Myocyte (in vitro differentiated cells): ENCODE results near the gene CFHR2. TPM values are rescaled to one million over a fixed set of nuclear protein-coding genes. Genes with fewer than 3 reads are reported as not detected.

ENCODE experiments used
- DNase-seq: peaks from one replicate; pipeline ENCODE4 v3.0.0-alpha.2; 2012; ENCODE audit warnings: low read depth
- total RNA-seq: library from RNA; depleted of rRNA; stranded (reverse); fragments of >200 nt; gene quantifications from 2 replicates; pipeline ENCODE4 v1.2.3, GENCODE V29; 2014

CFHR2 gene
- total RNA-seq, 1 donor from 2014 or later = not detected

DNA sequence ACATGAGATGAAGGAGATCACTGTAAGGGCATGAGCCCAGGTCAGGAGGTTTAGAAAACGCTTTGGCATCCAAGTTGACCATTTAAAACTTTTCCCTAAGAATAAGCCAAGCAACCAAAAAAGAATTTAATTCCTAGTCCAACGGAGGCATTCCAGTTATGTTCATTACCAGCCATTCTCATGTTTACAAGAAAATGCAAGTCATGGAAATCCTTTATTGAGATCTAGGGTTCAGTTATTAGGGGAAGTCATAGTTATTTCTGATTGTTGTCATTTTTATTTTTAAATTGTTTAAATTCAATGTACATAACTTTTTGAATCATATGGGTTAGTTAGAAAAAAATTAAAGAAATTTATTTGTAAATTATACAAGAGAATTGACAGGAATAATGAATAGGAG is 58.3 kb downstream of the CFHR2 start:
- DNase-seq = no peak

DNA sequence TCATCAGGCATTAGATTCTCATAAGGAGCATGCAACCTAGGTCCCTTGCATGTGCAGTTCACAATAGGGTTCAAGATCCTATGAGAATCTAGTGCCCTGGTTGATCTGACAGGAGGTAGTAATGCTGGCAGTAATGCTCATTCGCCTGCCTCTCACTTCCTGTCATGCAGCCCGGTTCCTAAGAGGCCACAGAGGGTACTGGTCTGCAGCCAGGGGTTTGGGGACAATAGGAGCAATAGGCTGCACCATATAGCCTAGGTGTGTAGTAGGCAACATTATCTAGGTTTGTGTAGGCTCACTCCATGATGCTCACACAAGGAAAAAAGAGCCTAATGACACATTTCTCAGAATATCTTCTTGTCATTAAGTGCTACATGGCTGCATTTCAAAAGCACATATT is 59.6 kb downstream of the CFHR2 start:
- no peak for DNase-seq

DNA sequence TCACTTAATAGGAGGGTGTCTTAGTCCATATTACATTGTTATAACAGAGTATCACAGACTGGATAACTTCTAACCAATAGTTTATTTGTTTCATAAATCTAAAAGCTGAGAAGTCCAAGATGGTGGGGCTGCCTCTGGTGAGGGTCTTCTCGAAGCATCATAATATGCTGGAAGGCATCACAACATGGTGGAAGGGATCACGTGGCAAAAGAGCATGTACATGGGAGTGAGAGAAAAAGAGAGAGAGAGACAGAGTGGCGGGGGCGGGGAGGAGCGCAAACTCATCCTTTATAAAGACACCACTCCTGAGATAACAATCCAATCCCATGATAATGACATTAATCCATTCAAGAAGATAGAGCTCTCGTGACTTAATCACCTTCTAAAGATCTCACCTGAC is 65.3 kb downstream of the CFHR2 start:
- DNase-seq = no peak

Other genes with a start within 250 kb of the CFHR2 start
- 0.21 TPM in 1 of 2 replicates, not detected in the other for gene CFHR3, start 168.9 kb upstream of the CFHR2 start, total RNA-seq
- 0.21 and 0.73 TPM in 2 replicates for gene CFHR1, start 124.0 kb upstream of the CFHR2 start, total RNA-seq
- not detected in 2 replicates for gene CFHR4, start 55.7 kb upstream of the CFHR2 start, total RNA-seq
- gene CFHR5, start 33.8 kb downstream of the CFHR2 start, total RNA-seq = not detected in 2 replicates
- not detected in 2 replicates for gene F13B, start 123.5 kb downstream of the CFHR2 start, total RNA-seq
- 0.64 and 0.73 TPM in 2 replicates for gene ASPM, start 202.9 kb downstream of the CFHR2 start, total RNA-seq